Mucosa of rectum (tissue), 2 donors: ENCODE data around the gene DCHS2.

Source experiments
- H3K27ac ChIP-seq, 2 donors: one replicate each; pipeline ENCODE4 v1.7.0; 2013; ENCODE audit warnings: inconsistent platforms in 2 of 2, low read depth in 2 of 2, low read length in 2 of 2
- H3K27me3 ChIP-seq, 2 donors: one replicate each; pipeline ENCODE4 v1.7.0; 2013; ENCODE audit warnings: low read length in 2 of 2; ENCODE audit not compliant: control insufficient read depth in 2 of 2, insufficient read depth in 2 of 2
- H3K36me3 ChIP-seq, 2 donors: one replicate each; pipeline ENCODE4 v1.7.0; 2013; ENCODE audit warnings: low read length in 2 of 2; ENCODE audit not compliant: control insufficient read depth in 2 of 2, insufficient read depth in 2 of 2
- H3K4me1 ChIP-seq, 2 donors: one replicate each; pipeline ENCODE4 v1.7.0; 2013; ENCODE audit warnings: low read length in 2 of 2, mild to moderate bottlenecking in 1 of 2; ENCODE audit not compliant: control insufficient read depth in 2 of 2, insufficient read depth in 2 of 2
- H3K4me3 ChIP-seq, 2 donors: one replicate each; pipeline ENCODE4 v1.7.0; 2013; ENCODE audit warnings: low read length in 2 of 2
- H3K9ac ChIP-seq, 2 donors: one replicate each; pipeline ENCODE4 v1.7.0; 2013; ENCODE audit warnings: low read length in 2 of 2, low read depth in 1 of 2, mild to moderate bottlenecking in 1 of 2
- H3K9me3 ChIP-seq, 2 donors: one replicate each; pipeline ENCODE4 v1.7.0; 2013; ENCODE audit warnings: low read length in 2 of 2; ENCODE audit not compliant: control insufficient read depth in 2 of 2
- donor health status: healthy.
- donor health status: Normal muscosa, but diverticular disease.

The DCHS2 gene

DNA sequence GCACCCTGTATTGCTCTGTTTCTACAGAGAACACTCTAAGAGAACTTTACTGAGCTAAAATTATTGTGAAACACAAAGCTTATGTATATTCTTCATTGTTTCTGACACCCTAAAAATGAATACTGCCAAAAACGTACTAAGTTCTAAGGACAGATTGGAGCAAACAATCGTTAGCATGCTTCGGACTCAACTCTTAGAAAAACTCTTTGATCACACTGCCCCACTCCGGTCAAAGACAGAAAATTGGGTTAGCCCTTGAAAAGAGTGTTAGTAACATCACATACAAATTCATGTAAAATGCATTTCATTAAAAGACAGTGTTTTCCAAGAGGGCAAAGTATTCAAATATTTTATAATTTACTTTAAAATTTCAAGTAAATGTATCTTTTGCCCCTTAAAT, 177.4 kb downstream of the DCHS2 start:
- H3K9ac ChIP-seq, result no peak overlapping the region

GRCh38 chr4:154313004-154313585, 178.5 kb downstream of the DCHS2 start:
- H3K27ac ChIP-seq, result no peak overlapping the region
- no peaks in the 10 kb centered on the region for H3K4me1 ChIP-seq
- H3K36me3 ChIP-seq, result no peaks in the 10 kb centered on the region
- H3K9me3 ChIP-seq, result no peaks in the 10 kb centered on the region
- no peaks in the 10 kb centered on the region for H3K27me3 ChIP-seq
- no peak overlapping the region for H3K9ac ChIP-seq
- no peak overlapping the region for H3K4me3 ChIP-seq

More for the DNA sequence above, 177.4 kb downstream of the DCHS2 start:
- Histone ChIP-seq H3K27ac (no peak overlapping the region), H3K4me3 (no peak overlapping the region), H3K9me3 (no peaks in the 10 kb centered on the region), H3K27me3 (no peaks in the 10 kb centered on the region), H3K4me1 (no peaks in the 10 kb centered on the region), H3K36me3 (no peaks in the 10 kb centered on the region)

GRCh38 chr4:154312246-154312645, 179.4 kb downstream of the DCHS2 start:
- Histone ChIP-seq H3K27me3 (no peaks in the 10 kb centered on the region), H3K27ac (no peak overlapping the region), H3K9me3 (no peaks in the 10 kb centered on the region), H3K4me1 (no peaks in the 10 kb centered on the region), H3K4me3 (no peak overlapping the region), H3K36me3 (no peaks in the 10 kb centered on the region), H3K9ac (no peak overlapping the region)

GRCh38 chr4:154310578-154310977, 181.0 kb downstream of the DCHS2 start:
- no peak overlapping the region for H3K4me3 ChIP-seq
- no peaks in the 10 kb centered on the region for H3K9me3 ChIP-seq
- H3K9ac ChIP-seq, result no peak overlapping the region
- no peak overlapping the region for H3K27ac ChIP-seq
- H3K36me3 ChIP-seq, result no peaks in the 10 kb centered on the region
- H3K4me1 ChIP-seq, result no peaks in the 10 kb centered on the region
- H3K27me3 ChIP-seq, result no peaks in the 10 kb centered on the region

- Histone ChIP-seq H3K4me3 (no peak overlapping the region), H3K36me3 (no peaks in the 10 kb centered on the region)
Observed at GRCh38 chr4:154308207-154308606, 183.4 kb downstream of the DCHS2 start.

DNA sequence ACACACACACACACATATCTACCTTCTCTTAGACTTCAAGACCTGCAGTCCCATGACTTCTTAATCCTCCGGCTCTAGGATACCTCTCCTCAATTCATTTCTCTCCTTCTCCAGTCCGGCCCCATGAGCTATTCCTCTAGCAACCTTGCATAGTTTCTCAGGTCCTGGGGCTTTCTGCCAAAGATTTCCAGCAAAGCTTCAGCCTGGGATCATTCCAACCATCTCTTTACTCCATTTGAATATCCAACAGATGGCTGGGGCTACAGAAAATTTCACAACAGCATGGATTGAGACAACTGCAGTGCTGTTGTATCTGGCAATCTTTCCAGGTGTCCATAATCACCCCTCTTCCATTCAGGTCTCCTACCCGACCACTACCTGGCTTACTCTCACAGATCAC, 184.1 kb downstream of the DCHS2 start:
- no peaks in the 10 kb centered on the region for H3K27me3 ChIP-seq
- H3K9ac ChIP-seq, result no peak overlapping the region
- no peaks in the 10 kb centered on the region for H3K9me3 ChIP-seq
- no peaks in the 10 kb centered on the region for H3K4me1 ChIP-seq
- H3K27ac ChIP-seq, result no peak overlapping the region
- no peak overlapping the region for H3K4me3 ChIP-seq
- no peaks in the 10 kb centered on the region for H3K36me3 ChIP-seq

More at GRCh38 chr4:154308207-154308606, 183.4 kb downstream of the DCHS2 start:
- Histone ChIP-seq H3K9me3 (no peaks in the 10 kb centered on the region), H3K27me3 (no peaks in the 10 kb centered on the region), H3K9ac (no peak overlapping the region), H3K27ac (no peak overlapping the region), H3K4me1 (no peaks in the 10 kb centered on the region)

DNA sequence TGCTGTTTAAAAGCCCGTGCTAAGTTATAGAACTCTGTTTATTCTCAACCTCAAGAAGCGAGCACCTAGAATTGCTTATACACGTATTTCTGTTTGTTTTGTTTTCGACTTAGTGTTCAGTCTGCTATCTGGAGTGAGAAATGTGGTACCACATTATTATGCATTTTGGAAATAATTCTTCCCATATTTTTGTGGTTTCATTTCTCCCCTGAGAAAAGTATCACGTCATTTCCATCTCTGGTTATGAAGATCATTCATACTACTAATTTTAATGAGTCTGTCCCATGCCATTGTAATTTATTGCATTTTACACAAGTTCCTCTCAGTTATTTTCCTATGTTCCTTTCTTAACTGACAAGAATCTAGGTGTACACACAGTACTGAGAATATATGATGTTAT, 186.0 kb downstream of the DCHS2 start:
- Histone ChIP-seq H3K27me3 (no peaks in the 10 kb centered on the region), H3K4me1 (no peaks in the 10 kb centered on the region), H3K9ac (no peak overlapping the region), H3K4me3 (no peak overlapping the region), H3K9me3 (no peaks in the 10 kb centered on the region), H3K36me3 (no peaks in the 10 kb centered on the region), H3K27ac (no peak overlapping the region)

GRCh38 chr4:154304679-154305078, 186.9 kb downstream of the DCHS2 start:
- Histone ChIP-seq H3K9me3 (no peaks in the 10 kb centered on the region), H3K36me3 (no peaks in the 10 kb centered on the region), H3K27ac (no peak overlapping the region), H3K27me3 (no peaks in the 10 kb centered on the region), H3K9ac (no peak overlapping the region), H3K4me3 (no peak overlapping the region), H3K4me1 (no peaks in the 10 kb centered on the region)

DNA sequence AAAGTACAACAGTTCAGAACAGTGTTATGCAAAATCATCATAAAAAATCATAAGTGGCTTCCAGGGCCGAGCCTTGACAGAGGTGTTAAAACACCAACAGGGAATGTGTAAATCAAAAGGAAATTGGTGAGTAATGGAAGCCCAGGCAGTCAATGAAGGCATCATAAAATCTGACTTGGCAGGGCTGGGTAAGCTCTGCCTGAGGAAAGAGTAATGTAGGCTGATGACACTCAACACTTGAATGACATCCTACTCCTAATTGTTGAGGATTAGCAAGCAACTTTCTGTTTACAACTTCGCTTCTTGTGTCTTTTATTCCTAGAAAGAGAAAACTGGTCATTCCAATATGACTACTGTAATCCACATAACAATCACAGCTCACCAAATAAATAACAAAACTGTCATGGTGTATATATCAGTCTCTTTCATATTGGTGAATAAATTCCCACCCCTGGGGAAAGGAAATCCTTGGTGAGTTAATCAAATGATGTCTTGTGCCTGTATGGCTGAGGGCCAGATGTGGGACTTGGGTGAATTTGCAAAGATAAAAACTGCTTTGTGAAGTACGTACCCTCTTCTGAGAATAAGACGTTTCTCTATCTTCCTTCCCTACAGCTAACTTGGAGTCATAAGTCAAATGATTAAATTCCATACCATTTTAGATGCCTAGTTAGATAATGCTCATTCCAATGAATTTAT, 196.8 kb downstream of the DCHS2 start:
- no peaks in the 10 kb centered on the region for H3K9me3 ChIP-seq
- no peak overlapping the region for H3K9ac ChIP-seq
- H3K4me3 ChIP-seq, result no peak overlapping the region
- no peaks in the 10 kb centered on the region for H3K36me3 ChIP-seq
- H3K4me1 ChIP-seq, result no peaks in the 10 kb centered on the region
- H3K27me3 ChIP-seq, result no peaks in the 10 kb centered on the region
- no peak overlapping the region for H3K27ac ChIP-seq

DNA sequence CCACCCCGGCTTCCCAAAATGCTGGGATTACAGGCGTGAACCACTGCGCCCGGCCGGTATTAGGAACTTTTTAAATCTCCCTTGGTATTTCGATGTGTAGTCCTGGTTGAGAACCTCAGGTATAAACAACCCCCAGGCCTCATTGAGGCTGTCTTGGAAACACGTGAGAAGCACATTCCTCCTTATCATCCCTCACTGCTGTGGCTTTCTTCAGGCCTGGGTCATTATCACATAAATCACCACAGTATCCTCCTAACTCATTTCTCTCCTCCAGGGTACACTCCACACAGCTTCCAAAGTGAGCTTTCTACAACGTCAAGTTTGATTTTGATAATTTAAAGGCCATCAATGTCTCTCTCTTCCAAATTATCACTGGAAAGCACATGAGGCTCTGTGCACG, 198.2 kb downstream of the DCHS2 start:
- Histone ChIP-seq H3K36me3 (no peaks in the 10 kb centered on the region), H3K27ac (no peak overlapping the region), H3K4me1 (no peaks in the 10 kb centered on the region), H3K9ac (no peak overlapping the region), H3K27me3 (no peaks in the 10 kb centered on the region), H3K4me3 (no peak overlapping the region), H3K9me3 (no peaks in the 10 kb centered on the region)
